ENCODE data around the gene GFY. TPM values are rescaled to one million over a fixed set of nuclear protein-coding genes. Genes with fewer than 3 reads are reported as not detected.

The GFY gene
- total RNA-seq, 1 experiment from 2014 or later, result not detected

DNA sequence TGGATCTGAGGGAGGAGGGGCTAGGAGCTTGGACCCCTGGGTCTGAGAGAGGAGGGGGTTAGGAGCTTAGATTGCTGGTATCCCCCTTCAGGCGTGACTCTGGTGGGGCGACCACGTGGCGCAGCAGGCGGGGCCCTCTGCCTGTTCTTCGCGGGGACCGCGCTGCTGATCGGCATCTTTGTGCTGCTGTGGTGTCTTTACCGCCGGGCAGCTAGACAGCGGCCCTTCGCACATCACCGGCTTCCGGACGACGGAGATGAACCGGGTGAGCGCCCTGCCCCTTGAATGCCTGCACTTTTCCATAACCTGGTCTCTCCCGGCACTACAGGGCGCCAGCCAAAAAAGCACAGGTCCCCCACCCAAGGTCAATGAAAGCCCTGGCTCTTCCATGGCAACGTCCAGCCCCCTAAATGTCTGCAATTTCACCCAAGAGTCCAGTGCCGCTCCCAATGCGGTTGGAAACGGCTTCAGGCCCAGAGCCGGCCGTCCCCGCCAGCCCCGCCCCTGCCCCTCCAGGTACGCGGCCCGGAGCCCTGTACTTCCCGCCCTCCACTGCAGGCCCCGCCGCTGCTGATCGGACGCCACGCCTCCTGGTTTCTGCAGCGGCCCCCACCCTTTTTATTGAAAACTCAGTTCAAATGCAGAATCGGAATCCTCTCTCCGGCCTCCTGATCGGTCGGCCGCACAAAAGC is 2.8 kb downstream of the GFY start:
- no peak for DNase-seq (ENCODE audit: low read depth)

DNA sequence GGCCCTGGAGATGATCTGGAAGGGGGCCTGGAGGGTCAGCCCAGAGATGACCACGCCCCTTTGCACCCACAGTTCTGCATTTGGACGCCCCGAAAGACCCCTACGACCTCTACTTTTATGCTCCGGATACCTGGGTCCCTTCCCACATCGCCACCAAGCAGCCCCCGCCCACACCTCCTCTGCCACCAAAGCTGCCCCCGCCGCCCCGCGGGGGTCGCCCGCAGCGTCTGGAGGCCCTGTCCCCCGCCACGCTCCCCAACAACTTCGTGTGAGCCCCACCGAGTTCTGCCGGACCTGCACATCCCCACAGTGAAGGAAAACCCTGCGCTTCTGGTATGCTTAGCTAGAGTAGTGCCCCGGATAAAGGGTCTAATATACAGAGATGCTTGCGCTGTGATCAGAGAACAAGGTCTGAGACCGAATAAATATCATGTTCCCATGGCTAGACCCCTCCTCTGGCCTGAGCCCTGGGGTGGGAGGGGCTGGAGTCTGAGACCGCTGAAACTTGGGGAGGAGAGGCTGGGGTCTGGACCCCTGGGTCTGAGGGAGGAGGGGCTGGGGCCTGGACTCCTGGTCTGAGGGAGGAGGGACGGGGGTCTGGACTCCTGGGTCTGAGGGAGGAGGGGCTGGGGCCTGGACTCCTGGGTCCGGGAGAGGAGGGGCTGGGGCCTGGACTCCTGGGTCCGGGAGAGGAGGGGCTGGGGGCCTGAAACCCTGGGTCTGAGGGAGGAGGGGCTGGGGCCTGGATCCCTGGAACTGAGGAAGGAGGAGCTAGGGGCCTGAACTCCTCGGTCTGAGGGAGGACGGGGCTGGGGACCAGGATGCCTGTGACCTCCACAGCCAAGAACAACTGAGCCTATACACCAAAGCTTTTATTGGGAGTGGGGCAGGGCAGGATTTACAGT is 3.6 kb downstream of the GFY start:
- no peak for DNase-seq (ENCODE audit: low read depth)

DNA sequence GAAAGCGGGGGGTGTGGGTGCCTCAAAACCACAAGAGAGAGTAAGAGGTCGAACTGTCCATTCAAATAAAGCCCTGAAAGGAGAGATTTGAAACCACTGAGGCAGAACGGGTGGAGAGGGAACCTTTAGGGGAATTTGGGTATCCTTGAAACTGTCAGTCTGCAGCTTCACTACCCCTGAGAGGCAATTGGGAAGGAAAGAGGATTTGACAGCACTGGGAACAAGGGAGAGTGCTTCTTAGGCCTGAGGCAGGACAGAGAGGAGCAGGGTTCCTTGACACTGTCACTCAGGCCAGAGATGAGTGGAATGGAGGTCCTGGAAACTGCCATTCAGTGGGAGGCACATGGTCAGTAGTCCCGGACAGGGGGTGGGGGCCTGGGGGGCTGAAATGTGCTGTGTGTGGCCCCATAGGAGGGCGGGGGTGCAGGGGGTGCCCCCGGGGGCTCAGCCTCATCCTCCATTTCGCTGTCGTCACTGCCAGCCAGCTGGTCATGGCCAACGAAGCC is 5.0 kb downstream of the GFY start:
- DNase-seq (ENCODE audit: low read depth), result no peak

DNA sequence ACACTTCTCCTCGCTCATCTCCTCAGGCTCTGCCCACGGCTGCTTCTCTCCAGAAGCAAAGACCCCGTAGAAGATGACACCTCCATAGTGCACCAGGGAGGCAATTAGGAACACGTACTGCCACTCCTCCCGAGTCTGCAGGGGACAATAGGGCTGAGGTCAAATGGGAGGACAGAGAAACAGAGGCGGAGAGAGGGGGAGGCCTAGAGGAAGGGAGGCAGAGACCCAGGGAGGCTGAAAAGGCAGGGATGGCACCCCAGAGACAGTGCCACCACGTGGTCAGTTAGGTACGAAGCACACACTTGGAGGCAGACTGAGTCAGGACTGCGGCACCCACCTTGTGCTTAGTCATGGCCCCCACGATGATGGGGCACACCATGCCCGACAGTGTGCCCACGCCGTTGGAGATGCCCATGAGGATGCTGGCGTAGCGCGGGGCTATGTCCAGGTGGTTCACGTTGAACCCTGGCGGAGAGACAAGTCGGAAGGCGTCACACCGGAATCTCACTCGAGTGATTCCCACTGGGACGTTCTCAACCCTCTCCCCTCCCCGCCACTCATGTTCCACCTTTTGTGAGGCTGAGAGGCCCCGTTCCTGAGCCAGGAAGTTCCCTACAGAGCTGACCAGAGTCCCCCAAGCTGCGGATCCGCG is 5.6 kb downstream of the GFY start:
- DNase-seq (ENCODE audit: low read depth), result no peak

DNA sequence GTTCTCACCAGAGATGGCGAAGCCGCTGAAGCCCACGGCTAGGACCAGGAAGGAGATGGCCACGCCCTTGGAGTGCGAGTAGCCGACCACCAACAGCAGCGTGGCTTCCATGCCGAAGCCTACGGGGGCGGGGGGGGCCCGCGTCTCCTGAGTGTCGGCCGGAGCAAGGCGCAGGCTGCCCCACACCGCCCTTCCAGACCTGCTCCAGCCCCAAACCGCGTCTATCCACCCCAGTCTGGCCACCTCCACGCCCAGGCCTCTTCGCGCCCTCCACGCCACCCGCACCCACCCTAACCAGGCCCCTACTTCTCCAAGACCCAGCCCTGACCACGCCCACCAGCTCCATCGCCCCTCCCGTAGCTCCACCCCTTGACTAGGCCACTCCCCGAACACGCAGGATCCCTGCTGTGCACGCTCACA is 6.2 kb downstream of the GFY start:
- no peak for DNase-seq (ENCODE audit: low read depth)

DNA sequence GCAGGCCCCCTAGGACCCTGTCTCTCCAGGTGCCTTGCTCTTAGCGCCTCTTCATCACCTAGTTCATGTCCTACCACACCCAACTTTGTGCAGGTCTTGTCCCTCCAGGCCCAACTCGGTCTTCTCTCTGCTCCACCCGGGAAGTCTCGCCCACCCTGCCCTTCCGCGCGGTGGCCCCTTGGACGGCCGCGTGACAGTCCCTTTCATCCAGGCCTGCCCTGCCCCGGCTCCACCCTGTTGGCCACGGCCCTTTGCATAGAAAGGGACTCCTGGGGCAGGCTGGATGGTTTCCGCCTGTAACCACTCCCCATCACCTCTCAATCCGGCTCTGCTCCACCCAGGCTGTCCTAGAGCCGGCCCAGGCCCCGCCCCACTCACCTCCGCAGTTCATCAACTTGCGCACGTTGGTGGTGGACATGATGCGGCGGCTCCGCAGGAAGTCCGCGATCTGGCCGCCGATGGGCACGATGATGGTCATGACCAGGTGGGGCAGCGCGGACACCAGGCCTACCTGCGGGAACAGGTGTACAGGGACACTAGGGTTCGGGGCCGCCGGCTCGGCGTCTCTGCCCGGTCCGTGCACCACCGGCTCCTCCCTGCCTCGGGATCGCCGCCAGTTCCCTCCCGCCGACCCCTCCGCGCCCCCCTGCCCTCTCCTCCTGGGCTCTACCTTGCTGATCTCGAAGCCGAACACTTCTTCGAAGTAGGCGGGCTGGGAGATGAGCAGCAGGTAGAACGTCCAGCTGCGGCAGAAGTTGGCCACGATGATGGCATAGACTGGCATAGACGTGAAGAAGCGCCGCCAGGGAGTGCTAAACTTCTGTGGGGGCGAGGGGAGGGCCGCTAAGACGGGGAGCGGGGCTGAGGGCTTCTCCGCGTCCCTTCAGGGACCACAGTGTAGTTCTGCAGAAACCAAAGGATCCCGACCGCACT is 7.2 kb downstream of the GFY start:
- DNase-seq (ENCODE audit: low read depth), result no peak

DNA sequence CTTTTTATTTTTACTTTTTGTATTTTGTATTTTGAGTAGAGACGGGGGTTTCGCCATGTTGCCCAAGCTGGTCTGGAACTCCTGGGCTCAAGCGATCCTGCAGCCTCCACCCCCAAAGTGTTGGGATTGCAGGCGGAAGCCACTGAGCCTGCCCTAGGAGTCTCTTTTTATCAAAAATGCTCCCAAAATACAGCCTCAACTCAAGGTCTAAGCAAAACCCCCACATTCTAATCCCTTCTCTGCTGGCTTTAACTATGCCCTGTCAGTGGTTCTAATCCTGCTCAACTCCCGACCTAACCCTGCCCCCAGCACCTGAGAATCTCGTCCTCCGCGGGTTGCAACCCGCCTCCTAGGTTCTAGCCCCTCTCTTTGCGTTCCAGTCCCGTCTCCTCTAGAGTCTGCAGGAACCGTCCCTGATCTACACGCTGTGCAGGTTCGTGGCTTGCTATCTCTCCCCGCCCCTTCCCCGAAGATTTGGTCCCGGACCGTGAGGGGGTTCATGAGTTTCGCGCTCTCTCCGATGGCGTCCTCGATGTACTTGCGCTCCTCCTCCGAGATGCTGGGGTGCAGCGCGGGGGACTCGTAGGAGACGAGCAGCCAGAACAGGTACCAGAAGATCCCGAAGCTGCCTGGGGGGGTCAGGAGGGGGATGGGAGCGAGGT is 8.2 kb downstream of the GFY start:
- DNase-seq (ENCODE audit: low read depth), result no peak

DNA sequence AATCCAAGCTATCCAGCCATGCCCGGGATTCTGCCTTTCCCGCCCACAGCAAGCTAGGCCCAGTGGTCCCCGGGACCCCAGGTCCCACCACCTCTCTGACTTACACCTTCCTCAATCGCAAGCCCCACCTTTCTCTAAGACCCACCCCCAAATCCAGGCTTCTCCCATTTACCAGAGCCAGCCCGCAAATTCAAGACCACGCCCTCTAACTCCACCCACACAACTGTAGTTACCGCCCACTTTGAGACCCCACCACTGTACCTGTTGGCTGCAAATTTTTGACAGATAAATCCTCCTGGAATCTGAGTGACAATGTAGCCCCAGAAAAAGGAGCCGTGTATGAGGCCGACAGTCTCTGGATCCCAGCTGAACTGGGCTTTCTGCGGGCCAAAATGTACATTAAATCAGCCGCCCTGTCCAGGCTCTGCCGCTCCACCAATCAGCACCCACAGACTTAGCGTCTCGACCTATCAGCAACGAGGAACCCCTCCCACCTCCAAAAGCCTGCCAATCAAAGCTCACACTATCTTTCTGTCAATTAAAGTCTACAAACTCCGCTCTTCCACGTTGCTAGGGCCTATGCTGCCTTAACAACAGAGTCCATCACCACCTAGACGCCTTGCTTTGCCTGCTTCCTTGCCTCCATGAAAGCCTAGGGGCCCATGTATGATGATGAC is 9.9 kb downstream of the GFY start:
- no peak for DNase-seq (ENCODE audit: low read depth)

DNA sequence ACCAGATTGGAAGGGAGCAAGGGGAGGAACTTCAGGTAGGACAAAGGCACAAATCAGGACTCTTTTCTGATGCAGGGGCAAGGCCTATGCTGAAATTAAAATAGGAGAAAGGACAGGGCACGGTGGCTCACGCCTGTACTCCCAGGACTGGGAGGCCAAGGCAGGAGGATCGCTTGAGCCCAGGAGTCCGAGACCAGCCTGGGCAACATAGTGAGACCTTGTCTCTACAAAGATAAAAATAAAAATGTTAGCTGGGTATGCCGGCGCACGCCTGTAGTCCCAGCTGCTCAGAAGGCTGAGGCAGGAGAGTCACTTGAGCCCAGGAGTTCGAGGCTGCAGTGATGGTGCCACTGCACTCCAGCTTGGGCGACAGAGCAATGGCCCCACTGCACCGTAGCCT is 10.5 kb downstream of the GFY start:
- DNase-seq (ENCODE audit: low read depth), result no peak

DNA sequence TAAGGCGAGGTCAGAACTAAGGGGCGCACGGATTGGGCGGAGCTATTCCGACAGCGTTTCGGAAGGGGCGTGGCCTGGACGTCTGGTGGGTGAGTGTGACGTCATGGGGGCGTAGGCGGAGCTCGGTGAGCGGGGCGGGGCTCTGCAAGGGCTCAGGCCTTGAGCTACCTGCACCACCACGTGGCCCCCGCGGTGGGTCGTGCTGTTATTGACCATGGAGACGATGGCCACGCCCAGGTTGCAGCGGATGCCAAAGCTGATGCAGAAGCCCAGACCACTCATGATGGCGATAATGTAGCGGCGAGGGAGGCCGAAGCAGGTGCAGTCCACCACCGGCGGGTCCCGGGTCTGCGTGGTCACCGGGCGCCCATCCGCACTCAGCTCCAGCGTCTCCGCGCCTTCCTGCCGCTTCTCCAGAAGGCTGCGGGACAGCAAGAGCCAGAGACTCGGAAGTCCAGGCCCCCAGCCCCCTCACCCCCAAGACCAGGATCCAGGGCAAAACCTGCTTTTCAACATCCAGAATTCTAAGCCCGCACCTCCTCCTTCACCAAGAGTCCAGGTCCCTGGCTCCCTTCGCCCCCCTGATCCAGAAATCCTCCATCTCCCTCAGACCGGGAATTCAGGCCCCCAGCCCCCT is 11.3 kb downstream of the GFY start:
- DNase-seq (ENCODE audit: low read depth), result no peak

DNA sequence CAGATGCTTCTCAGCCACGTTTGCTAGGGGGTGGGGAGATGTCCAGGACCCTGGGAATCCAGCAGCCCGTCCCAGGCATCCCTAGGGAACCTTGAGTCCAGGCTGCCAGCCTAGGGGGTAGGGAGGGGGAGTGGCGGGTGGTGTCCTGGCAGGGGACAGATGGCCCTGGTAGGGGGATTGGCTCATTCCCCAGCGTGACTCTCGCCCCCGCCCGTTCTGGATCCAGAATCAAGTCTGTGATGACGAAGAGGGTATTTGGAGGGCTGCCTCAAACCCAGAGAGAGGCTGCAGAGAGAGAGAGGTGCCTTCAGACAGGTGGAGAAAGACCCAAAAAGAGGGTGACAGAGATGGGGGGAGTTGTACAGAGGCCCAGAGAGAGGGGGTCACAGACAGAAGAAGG is 12.0 kb downstream of the GFY start:
- no peak for DNase-seq (ENCODE audit: low read depth)

DNA sequence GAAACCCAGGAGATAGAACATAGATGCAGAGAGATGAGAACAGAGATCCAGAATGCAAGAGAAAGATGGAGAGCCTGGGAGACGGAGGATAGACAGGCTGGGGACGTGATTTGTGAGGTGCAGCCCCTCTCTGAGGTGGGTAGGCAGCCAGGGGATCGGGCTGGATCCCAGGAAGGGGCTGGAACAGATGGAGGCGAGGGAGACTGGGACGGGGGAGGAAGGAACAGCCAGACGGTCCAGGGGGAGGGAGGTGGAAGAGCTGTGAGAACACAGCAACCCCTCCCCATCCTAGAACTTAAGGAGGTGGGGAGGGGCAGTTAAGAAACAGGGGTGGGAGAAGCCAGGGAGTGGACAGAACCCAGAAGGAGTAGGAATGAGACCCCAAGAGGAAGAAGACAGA is 13.1 kb downstream of the GFY start:
- no peak for DNase-seq (ENCODE audit: low read depth)

DNA sequence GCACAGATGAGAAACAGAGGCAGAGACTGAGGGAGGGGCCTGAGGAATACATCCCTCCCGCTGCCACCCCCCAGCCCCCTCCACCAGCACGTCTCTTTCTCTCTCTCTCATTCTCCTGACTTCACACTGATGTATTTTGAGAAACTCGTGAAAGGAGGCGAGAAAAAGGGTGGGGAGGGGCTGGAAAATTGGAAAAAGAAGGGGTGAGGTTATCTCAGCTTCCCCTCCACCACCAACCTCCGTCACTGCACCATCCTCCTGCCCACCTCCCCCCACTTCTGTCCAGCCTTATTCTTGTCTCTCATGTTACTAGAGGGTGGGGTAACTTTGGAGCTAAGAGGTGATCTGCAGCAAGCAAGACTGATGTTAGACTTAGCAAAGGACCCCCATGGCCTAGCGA is 14.6 kb downstream of the GFY start:
- no peak for DNase-seq (ENCODE audit: low read depth)

DNA sequence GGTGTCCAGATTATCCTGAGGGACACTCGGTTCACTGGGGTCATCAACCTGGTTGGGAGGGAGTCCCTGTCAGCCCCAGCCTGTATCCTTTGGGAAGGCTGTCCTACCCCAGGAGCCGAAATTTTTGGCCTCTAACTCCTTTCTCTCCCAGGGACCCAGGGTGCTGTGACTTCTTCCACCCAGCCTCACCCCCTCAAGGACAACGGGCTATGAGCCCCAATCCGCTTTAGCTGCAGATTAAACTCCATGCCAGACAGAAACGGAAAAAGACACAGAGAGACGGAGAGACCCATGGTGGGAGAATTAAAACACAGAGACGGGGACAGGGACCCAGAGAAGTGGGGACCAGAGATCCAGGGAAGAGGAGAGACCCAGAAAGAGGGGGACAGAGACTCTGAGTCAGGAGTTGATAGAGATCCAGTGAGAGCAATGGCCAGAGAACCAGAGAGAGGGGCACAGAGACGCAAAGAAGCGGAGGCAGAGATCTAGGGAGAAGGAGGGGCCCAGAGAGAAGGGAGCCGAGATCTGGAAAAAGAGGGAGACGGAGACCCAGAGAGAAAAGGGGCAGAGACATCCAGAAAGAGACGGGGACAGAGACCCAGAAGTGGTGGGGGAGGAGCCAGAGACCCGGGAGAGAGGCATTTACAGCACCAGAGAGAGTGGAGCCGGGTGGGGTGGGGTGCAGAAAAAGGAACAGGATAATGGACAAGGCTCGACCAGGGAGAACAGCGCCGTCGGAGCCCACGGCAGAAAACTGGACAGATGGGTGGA is 15.4 kb downstream of the GFY start:
- no peak for DNase-seq (ENCODE audit: low read depth)

DNA sequence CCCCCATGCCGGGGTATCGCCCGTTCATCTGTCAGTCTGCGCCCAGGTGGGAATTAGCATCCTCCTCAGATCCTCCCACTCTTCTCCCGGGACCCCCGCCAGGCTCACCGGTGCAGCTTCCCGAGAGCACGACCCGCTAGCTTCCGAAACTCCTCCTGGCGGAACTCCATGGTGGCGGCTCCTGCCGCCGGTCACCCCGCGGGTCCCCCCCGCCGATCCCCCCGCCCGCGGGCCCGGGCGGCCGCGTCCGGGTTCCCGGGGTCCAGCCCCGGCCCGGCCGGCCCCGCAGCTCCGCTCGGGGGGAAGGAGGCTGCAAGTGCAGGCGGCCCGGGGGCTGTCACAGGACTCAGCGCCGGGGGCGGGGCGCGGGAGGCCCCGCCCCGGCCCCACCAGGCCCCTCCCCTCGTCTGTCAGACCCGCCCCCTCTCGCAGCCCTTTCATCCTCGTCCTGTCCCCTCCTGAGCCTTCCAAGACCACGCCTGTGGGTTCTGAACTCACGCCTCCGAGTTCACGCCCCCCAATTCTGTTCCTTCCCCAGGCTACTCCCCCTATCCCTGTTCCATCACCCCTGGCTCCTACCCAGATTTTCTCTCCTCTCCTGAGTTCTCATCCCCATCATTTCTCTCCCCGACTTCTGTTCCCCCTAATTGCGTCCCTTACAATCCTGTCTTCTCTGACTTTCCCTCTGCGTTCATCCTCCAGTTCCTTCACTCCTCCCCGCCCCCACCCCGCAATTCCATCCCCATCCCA is 16.2 kb downstream of the GFY start, which contains the start of gene SLC17A7:
TSS of gene SLC17A7 (minus strand) at position 318 of the 750 bp plus-strand sequence. CDS start at position 170, 148 bp downstream.
- DNase-seq (ENCODE audit: low read depth), result no peak

DNA sequence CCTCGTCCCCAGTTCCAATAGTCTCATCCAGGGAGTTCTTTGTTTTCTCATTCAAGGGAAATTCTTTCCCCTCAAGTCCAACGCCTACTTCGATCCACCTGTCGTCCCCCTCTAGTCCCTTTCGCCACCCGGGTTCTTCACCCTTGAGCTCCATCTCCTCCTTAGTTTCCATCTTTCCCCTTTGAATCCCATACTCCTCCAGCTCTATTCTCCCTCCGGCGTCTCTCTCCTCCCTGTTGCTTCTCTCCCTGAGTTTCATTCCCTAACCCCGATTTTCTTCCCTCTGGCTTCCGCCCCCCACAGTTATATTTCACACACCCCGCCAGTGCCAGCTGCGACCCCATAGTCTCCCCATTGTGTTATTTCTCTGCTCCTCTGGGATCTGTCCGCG is 16.8 kb downstream of the GFY start:
- DNase-seq (ENCODE audit: low read depth), result no peak

DNA sequence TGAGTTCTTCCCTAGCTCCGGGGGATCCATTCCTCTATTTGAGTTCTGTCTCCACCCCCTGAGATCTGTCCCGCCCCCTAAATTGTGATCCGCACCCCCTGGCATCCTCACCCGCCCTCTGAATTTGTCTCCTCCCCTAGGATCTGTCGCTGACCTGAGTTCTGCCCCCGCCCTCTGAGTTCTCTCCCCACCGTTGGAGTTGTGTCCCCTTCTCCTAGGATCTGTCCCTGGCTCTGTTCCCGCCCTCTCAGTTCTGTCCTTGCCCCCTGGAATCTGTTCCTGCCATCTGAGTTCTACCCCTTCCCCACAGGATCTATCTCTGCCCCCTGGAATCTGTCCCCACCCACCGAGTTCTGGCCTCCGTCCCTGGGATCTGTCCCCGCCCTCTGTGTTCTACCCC is 17.2 kb downstream of the GFY start:
- no peak for DNase-seq (ENCODE audit: low read depth)
